Embryonic facial prominence (tissue), 1 donor: ENCODE measurements around the gene CDC42SE2.

Experiments
- DNase-seq: peaks from one replicate; pipeline ENCODE4 v3.0.0-alpha.2; 2016; ENCODE audit errors: extremely low spot score

The CDC42SE2 gene

GRCh38 chr5:131263648-131264450 lies at the start of gene CDC42SE2:
CDC42SE2 (plus strand) TSS chr5:131264053; CDS start chr5:131359494, 95,441 bp downstream.
- peak; percentile 78 for DNase-seq

GRCh38 chr5:131214609-131215227 lies 49.1 kb upstream of the CDC42SE2 start:
- DNase-seq, result no peak

- no peak for DNase-seq
These were observed 46.1 kb upstream of the CDC42SE2 start for GRCh38 chr5:131217791-131218190.

- no peak for DNase-seq
These were observed 45.5 kb upstream of the CDC42SE2 start for GRCh38 chr5:131218392-131218791.

GRCh38 chr5:131220566-131220965 lies 43.3 kb upstream of the CDC42SE2 start:
- DNase-seq, result no peak

- DNase-seq, result no peak
These were observed 42.7 kb upstream of the CDC42SE2 start for GRCh38 chr5:131221008-131221703.

- no peak for DNase-seq
These were observed 42.0 kb upstream of the CDC42SE2 start for GRCh38 chr5:131221888-131222287.

- no peak for DNase-seq
These were observed 41.1 kb upstream of the CDC42SE2 start for GRCh38 chr5:131222731-131223130.

GRCh38 chr5:131223751-131224386 lies 40.0 kb upstream of the CDC42SE2 start:
- no peak for DNase-seq

GRCh38 chr5:131224387-131225201 lies 39.3 kb upstream of the CDC42SE2 start:
- no peak for DNase-seq

- no peak for DNase-seq
These were observed 38.4 kb upstream of the CDC42SE2 start for GRCh38 chr5:131225282-131225974.

- no peak for DNase-seq
These were observed 37.0 kb upstream of the CDC42SE2 start for GRCh38 chr5:131226899-131227298.

- DNase-seq, result no peak
These were observed 35.2 kb upstream of the CDC42SE2 start for GRCh38 chr5:131228646-131229045.

GRCh38 chr5:131229623-131230022 lies 34.2 kb upstream of the CDC42SE2 start:
- no peak for DNase-seq

- DNase-seq, result no peak
These were observed 33.4 kb upstream of the CDC42SE2 start for GRCh38 chr5:131230406-131230805.

GRCh38 chr5:131239686-131240085 lies 24.2 kb upstream of the CDC42SE2 start:
- no peak for DNase-seq

GRCh38 chr5:131242728-131243255 lies 21.1 kb upstream of the CDC42SE2 start:
- DNase-seq, result no peak

GRCh38 chr5:131245312-131245711 lies 18.5 kb upstream of the CDC42SE2 start:
- DNase-seq, result no peak

GRCh38 chr5:131245948-131246347 lies 17.9 kb upstream of the CDC42SE2 start:
- no peak for DNase-seq

GRCh38 chr5:131246504-131246903 lies 17.3 kb upstream of the CDC42SE2 start:
- no peak for DNase-seq
